Ovary (tissue), 3 donors: Measurements from ENCODE around the gene TET3.

ENCODE experiments used
- EP300 ChIP-seq: sonication (generic); formaldehyde crosslinking; IDR thresholded peaks from one replicate; pipeline ENCODE4 v1.6.1; 2017; ENCODE audit warnings: antibody characterized with exemption
- POLR2A ChIP-seq: fragments of 450-650 bp; IDR thresholded peaks from one replicate; pipeline ENCODE4 v1.6.1; 2017; ENCODE audit warnings: antibody characterized with exemption, mild to moderate bottlenecking, moderate library complexity
- TF ChIP-seq, protein P1 (sequence below), 3 donors: fragments of 450-650 bp in 2 of 3; fragments of 200-600 bp in 1 of 3; IDR thresholded peaks; one replicate each; pipeline versions ENCODE4 v1.5.1 to v1.8.0; 2016 to 2022; ENCODE audit warnings: antibody characterized with exemption in 3 of 3, mild to moderate bottlenecking in 1 of 3
- donor health status: DM: no; HTN: no; CAD: no.

DNA sequence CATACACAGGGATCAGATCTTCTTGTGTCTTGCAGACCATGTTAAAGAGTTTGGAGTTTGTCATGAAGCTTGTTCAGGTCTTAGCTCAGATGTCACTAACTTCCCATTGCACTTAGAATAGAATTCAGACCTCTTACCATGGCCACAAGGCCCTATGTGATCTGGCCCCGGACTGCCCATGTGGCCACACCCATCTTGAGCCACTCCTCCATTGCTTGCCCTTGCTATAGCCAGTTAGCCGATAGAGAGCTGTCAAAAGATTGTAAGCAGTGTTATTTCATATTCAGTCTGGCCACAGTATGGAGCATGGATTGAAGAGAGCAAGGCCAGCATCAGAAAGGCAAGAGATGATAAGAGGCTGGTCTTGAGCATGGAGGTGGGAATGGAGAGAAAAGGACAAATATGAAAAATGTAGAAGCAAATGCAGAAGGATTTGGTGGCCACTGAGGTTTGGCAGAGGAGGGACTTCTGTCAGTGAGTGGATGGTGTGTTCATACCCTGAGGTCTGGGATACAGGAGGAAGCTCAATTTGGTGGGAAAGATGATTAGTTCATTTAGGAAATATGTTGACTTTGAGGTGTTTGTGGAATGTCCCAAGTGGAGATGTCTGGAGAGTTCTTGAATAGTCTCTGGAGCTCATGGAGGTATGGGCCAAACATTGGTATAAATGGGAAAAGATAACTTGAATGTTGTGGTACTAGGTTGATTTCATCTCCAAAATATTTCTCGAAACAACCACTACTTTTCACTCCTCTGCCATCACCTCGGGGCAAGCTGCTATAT lies 47.4 kb upstream of the TET3 start:
- TF ChIP-seq, protein P1, sequence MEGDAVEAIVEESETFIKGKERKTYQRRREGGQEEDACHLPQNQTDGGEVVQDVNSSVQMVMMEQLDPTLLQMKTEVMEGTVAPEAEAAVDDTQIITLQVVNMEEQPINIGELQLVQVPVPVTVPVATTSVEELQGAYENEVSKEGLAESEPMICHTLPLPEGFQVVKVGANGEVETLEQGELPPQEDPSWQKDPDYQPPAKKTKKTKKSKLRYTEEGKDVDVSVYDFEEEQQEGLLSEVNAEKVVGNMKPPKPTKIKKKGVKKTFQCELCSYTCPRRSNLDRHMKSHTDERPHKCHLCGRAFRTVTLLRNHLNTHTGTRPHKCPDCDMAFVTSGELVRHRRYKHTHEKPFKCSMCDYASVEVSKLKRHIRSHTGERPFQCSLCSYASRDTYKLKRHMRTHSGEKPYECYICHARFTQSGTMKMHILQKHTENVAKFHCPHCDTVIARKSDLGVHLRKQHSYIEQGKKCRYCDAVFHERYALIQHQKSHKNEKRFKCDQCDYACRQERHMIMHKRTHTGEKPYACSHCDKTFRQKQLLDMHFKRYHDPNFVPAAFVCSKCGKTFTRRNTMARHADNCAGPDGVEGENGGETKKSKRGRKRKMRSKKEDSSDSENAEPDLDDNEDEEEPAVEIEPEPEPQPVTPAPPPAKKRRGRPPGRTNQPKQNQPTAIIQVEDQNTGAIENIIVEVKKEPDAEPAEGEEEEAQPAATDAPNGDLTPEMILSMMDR (IDR thresholded peaks at IDR 0.05) = no peak
- TF ChIP-seq EP300 (no peak), POLR2A (no peak)
